SIG-M5 (cell line): ENCODE results near the gene PUS7L.
"Not testable (repeated sequence)": the region's sequence is repeated elsewhere in the genome, so short reads cannot be mapped to it uniquely, and the experiment has no call there.

Experiments used
- DNase-seq: peaks from one replicate; lab custom pipeline; 2025; lab: John Stamatoyannopoulos, UW

The PUS7L gene

GRCh38 chr12:43758728-43759563 is at the start of gene PUS7L, which contains the start of gene IRAK4:
TSS of gene PUS7L (minus strand) at chr12:43758790. CDS start at chr12:43755245, 3,545 bp downstream.
TSS of gene IRAK4 (plus strand) at chr12:43758951. CDS start at chr12:43768112, 9,161 bp downstream.
- DNase-seq, result peak; percentile 90

DNA sequence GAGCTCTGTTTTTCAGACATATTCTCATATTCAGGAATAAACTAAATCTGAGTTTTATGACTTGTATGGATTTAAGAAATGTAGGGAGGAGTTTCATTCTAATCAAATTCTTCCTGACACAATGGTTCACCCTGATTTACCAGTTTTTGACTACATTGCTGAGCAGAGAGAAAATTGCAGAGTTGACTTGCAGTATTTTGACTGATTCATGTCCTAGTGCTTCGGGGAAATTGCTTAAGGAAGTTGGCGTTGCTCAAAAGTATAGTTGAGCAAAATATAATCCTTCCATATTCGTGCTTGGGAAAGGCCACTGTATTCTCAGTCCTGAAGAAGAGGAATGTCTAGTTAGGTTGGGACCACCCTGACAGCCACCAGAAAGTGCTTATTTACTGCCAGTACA is 48.8 kb upstream of the PUS7L start:
- DNase-seq, result no peak

DNA sequence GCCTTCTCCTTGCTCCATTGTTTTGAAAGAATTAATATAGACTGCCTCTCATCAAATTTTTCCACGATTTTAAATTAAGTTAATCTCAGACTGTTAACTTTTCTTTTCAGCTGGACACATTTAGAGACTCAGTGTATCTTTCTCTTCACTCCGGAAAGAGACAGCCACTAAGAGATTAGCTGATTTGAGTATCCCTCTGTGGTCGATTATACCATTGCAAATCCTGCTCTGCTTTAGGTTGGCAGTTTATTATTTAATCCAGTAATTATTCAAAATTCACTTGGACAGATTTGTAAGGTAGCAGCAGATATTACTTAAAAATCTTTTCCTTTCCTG is 48.1 kb upstream of the PUS7L start:
- no peak for DNase-seq

GRCh38 chr12:43805860-43806736 is 47.5 kb upstream of the PUS7L start, which contains the start of gene TWF1:
TSS of gene TWF1 (minus strand) at chr12:43806317. CDS start at chr12:43806245, 72 bp downstream.
- peak; percentile 61 for DNase-seq

GRCh38 chr12:43805149-43805859 is 46.7 kb upstream of the PUS7L start:
- DNase-seq, result no peak

DNA sequence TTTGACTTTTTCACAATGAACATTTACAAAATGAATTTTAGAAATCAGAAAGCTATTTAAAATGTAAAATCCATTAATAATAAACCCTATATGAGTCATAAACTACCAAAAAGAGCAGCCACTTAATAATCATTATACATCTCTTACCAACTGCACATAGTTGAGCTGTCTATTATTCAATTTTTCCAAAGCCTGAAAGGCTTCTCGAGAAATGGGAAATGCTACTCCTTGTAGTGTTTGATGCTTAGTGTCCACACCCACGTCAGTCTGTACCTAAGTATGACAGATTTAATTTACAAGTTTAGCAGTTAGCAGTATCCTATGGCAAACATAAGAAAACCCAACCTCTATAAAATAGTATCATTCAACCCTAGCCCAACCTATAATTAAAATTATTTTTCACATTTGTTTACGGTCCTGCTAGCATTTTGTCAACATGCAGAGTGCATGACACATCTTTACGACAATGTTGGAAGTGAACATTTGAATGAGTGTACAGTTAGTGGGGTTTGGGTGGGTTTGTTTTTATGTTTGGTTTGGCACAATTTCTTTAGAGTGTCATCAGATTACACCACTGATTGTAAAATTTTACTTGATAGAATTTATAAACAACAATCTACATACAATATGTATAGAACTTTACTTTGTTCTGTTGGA is 39.1 kb upstream of the PUS7L start:
- no peak for DNase-seq

GRCh38 chr12:43795716-43796280 is 37.2 kb upstream of the PUS7L start:
- DNase-seq, result no peak

DNA sequence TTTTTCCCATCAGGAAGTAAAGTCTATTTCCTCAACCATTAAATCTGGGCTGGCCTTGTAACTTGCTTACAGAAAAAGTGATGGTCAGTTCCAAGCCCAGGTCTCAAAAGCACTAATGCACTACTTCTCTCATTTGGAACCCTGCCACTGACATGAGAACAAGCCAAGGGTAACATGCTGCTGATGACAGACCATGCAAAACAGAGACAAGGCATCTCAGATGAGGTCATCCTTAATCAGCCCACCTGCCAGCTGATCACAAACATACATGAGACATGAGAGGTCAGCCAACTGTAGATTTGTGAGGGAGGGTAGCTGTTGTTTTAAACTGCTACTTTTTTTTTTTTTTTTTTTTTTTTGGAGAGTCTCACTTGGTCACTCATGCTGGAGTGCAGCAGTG is 31.4 kb upstream of the PUS7L start:
- DNase-seq, result no peak

GRCh38 chr12:43786899-43787693 is 28.5 kb upstream of the PUS7L start:
- DNase-seq, result no peak

GRCh38 chr12:43776498-43776897 is 17.9 kb upstream of the PUS7L start:
- no peak for DNase-seq

DNA sequence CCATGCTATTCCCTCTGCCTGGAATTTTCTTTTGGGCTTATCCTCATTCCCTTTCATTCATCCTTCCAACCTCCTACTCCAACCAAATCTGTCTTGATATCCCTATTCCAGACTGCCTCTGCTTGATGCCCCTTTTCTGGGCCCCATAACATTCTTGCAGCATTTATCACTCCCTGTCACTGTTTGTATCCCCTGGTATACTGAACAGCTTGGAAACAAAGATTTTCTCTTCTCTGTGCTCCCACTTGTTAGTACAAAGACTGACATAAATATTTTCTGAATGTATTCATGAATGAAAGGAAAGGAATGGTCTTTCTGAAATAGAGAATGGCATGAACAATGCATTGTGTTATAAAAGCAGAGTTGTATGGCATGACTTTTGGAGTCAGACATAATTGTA is 7.7 kb upstream of the PUS7L start:
- no peak for DNase-seq

GRCh38 chr12:43764528-43764927 is 5.9 kb upstream of the PUS7L start:
- DNase-seq, result no peak

GRCh38 chr12:43763769-43764168 is 5.2 kb upstream of the PUS7L start:
- DNase-seq, result no peak

DNA sequence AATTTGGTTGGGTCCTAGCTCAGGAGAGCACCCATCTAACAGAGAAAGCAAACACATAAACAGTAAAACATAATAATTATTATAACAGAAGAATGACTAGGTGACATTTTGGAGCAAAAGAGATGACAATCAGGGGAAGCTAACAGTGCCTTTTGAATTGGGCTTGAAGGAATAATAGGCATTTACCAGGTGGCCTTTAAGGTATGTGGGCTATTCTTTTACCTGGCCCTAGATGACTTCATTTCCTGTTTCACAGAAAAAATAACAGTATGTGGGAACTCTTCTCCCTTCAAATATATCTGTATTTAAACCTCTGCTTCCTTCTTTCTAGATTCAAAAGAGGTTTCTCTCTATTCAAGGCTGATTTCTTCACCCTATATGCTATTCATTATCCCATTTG is 4.0 kb upstream of the PUS7L start:
- DNase-seq, result no peak

GRCh38 chr12:43761500-43761899 is 2.9 kb upstream of the PUS7L start:
- DNase-seq, result no peak

DNA sequence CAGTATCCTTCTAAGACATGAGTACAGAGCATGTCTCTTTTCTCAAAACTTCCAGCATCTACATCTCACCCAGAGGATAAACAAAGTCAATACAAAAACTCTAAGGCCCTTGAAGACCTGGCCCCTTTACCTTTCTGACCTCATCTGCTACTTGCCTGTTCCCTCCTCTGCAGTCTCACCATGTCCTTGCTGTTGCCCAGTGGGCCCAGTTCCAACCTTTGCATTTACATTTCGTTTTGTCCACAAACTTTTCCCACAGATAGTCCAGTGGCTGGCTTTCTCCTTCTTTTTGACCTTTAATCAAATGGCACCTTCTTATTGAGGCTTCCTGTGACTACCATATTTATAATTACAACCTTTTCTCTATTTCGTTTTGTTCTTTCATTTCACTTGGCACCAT is 1.8 kb upstream of the PUS7L start:
- DNase-seq, result no peak

DNA sequence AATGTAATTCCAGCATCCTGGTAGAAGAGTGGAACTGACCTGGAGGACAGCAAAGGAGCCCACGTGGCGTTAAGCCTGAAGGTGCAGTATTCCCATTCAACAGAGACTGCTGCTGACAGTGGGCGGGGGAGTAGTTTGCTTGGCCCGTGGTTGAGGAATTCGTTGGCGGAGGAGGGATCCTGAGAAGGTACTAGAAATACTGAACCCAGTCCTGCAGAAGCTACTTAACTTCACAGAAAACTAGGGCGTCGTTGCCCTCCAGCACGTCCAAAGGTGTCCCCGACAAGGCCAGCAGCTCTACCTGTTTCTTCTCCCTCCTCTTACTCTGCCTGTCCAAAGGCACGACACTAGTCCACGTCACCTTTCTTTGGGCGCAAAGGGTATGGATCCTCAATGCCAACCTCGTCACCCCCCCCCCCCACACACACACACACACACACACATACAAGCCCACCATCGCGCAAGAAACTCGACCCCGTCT is 303 bp downstream of the PUS7L start:
- DNase-seq, result no peak

DNA sequence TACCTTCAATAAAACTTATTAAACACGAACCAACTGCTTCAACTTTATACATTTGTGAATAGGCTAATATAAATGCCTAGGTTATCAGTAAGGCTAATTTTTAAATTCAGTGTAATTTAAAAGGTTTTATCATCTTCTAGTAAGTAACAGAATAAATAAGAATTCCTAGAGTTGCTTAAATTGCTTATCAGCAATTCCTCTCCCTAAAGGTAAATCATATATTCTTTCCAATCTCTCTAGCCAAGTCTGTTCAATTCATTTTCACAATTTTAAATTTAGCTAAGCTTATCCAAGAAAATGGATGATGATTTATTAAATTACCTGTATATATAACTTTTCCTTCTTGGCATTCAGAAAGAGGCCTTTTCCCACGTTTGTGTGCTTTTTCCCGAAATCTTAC is 4.6 kb downstream of the PUS7L start:
- DNase-seq, result no peak

DNA sequence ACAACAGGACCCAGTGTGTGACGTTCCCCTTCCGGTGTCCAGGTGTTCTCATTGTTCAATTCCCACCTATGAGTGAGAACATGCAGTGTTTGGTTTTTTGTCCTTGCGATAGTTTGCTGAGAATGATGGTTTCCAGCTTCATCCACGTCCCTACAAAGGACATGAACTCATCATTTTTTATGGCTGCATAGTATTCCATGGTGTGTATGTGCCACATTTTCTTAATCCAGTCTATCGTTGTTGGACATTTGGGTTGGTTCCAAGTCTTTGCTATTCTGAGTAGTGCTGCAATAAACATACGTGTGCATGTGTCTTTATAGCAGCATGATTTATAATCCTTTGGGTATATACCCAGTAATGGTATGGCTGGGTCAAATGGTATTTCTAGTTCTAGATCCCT is 7.2 kb downstream of the PUS7L start:
- not testable (repeated sequence) for DNase-seq

DNA sequence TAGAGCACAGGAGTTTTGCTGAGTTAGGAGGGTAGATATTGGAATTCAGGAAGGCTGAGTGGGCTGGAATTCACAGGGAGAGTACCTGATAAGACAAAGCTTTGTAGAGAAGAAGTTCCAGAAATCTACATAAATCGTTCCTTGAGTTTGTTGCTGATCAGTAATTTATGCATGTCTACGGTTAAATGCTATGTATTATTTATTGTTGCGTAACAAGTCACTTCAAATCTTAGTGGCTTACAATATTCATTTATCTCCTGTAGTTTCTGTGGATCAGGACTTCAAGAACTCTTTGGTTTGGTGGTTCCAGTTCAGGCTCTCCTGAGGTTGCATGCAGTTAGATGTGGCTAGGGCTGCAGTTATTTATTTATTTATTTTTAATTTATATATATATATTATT is 7.8 kb downstream of the PUS7L start:
- no peak for DNase-seq
